HepG2 (cell line): ENCODE data around the gene TSPAN18.

Experiments
- BHLHE40 ChIP-seq: IDR thresholded peaks from 2 replicates; pipeline ENCODE4 v1.6.1; 2011; ENCODE audit warnings: low read length, improper control_type of control experiment
- CBX5 ChIP-seq: sonication (generic); formaldehyde crosslinking; IDR thresholded peaks from 2 replicates; pipeline ENCODE4 v1.4.0; 2020; ENCODE audit warnings: missing genetic modification reagents, borderline replicate concordance
- CTCF ChIP-seq: sonication (generic); formaldehyde crosslinking; IDR thresholded peaks from 2 replicates; pipeline ENCODE4 v1.5.0; 2020; ENCODE audit warnings: mild to moderate bottlenecking, missing genetic modification reagents, moderate library complexity
- FOXO1 ChIP-seq: sonication (generic); formaldehyde crosslinking; IDR thresholded peaks from 2 replicates; pipeline ENCODE4 v1.4.0; 2020; ENCODE audit warnings: missing genetic modification reagents
- GTF2F1 ChIP-seq: fragments of 150-350 bp; IDR thresholded peaks from 2 replicates; pipeline ENCODE4 v1.6.1; 2014; ENCODE audit warnings: low read length
- HMG20A ChIP-seq: IDR thresholded peaks from 2 replicates; pipeline ENCODE4 v1.6.1; 2016; ENCODE audit warnings: borderline replicate concordance
- HMG20B ChIP-seq: conservative IDR thresholded peaks from 2 replicates; pipeline ENCODE4 v1.6.1; 2016; ENCODE audit warnings: missing genetic modification reagents, missing compliant biosample characterization
- HNF4A ChIP-seq: sonication (generic); formaldehyde crosslinking; IDR thresholded peaks from 2 replicates; pipeline ENCODE4 v1.4.0; 2020; ENCODE audit warnings: missing genetic modification reagents
- MLX ChIP-seq: IDR thresholded peaks from 2 replicates; pipeline ENCODE4 v1.6.1; 2016
- NFE2L1 ChIP-seq: sonication (generic); formaldehyde crosslinking; IDR thresholded peaks from 2 replicates; pipeline ENCODE4 v1.4.0; 2020; ENCODE audit warnings: missing genetic modification reagents, mild to moderate bottlenecking, borderline replicate concordance
- TAF1 ChIP-seq: sonication (generic); formaldehyde crosslinking; IDR thresholded peaks from 2 replicates; pipeline ENCODE4 v1.4.0; 2020; ENCODE audit warnings: missing genetic modification reagents
- YY1 ChIP-seq: IDR thresholded peaks from 2 replicates; pipeline ENCODE4 v1.6.1; 2011; ENCODE audit warnings: low read length, low read depth, moderate library complexity, mild to moderate bottlenecking; ENCODE audit not compliant: insufficient read depth, insufficient replicate concordance
- ZNF292 ChIP-seq: sonication (generic); formaldehyde crosslinking; IDR thresholded peaks from 2 replicates; pipeline ENCODE4 v1.8.1; 2022; ENCODE audit warnings: mild to moderate bottlenecking, low read depth, missing genetic modification reagents, borderline replicate concordance

GRCh38 chr11:44870615-44871176, 143.9 kb downstream of the TSPAN18 start:
- TF ChIP-seq ZNF292 (CRISPR knock-in tag) (no peak), BHLHE40 (no peak), HMG20B (CRISPR knock-in tag) (no peak), MLX (CRISPR knock-in tag) (no peak), HNF4A (CRISPR knock-in tag) (no peak), GTF2F1 (no peak), NFE2L1 (no peak), HMG20A (CRISPR knock-in tag) (no peak), TAF1 (CRISPR knock-in tag) (no peak), CTCF (CRISPR knock-in tag) (no peak), YY1 (no peak), FOXO1 (CRISPR knock-in tag) (no peak), CBX5 (CRISPR knock-in tag) (no peak)
